H1 (cell line): ENCODE data around the gene KLHL18. TPM values are rescaled to one million over a fixed set of nuclear protein-coding genes. Genes with fewer than 3 reads are reported as not detected.
A peak's percentile ranks its signal among the peaks of the same experiment; 100 is the strongest.

Experiments used
- CTCF ChIA-PET: fragments of 300-600 bp; sonication (Branson Sonifier 250); formaldehyde crosslinking; loops from one replicate; lab custom pipeline; 2021; ENCODE audit not compliant: partially characterized antibody; lab: Charles Lee
- POLR2A ChIA-PET: fragments of 300-600 bp; sonication (Branson Sonifier 250); formaldehyde crosslinking; loops from one replicate; lab custom pipeline; 2021; ENCODE audit warnings: inconsistent platforms; ENCODE audit not compliant: partially characterized antibody; lab: Charles Lee
- DNase-seq, 2 experiments: peaks; one replicate each; pipeline versions ENCODE4 v3.0.0 to v3.0.0-alpha.2; 2010 to 2022; ENCODE audit warnings: low spot score in 2 of 2, low read depth in 1 of 2, mixed read lengths in 1 of 2
- FAIRE-seq: peaks from 2 replicates; lab custom pipeline; 2011; peaks lifted over from hg19 to GRCh38; lab: Jason Lieb, UNC
- H2AFZ ChIP-seq: 2 replicates; pipeline ENCODE4 v1.8.1; 2012; ENCODE audit warnings: low read length, inconsistent platforms
- H2AK5ac ChIP-seq: 2 replicates; pipeline ENCODE4 v1.6.1; 2013; ENCODE audit warnings: low read depth, low read length
- H2BK120ac ChIP-seq: replicated peaks from 2 replicates; pipeline ENCODE3; 2013; ENCODE audit warnings: low read depth, low read length, inconsistent platforms
- H2BK12ac ChIP-seq: 2 replicates; pipeline ENCODE4 v1.6.1; 2013; ENCODE audit warnings: low read depth, low read length
- H2BK15ac ChIP-seq: 2 replicates; pipeline ENCODE4 v1.6.1; 2013; ENCODE audit warnings: low read length
- H2BK20ac ChIP-seq: 2 replicates; pipeline ENCODE4 v1.6.1; 2013; ENCODE audit warnings: low read length
- H2BK5ac ChIP-seq: 2 replicates; pipeline ENCODE4 v1.6.1; 2013; ENCODE audit warnings: low read depth, low read length
- H3K14ac ChIP-seq: 2 replicates; pipeline ENCODE4 v1.6.1; 2013; ENCODE audit warnings: inconsistent platforms; ENCODE audit not compliant: insufficient read length
- H3K18ac ChIP-seq: 2 replicates; pipeline ENCODE4 v1.6.1; 2013; ENCODE audit warnings: low read length; ENCODE audit errors: extremely low read depth
- H3K23ac ChIP-seq: 2 replicates; pipeline ENCODE4 v1.6.1; 2013; ENCODE audit warnings: inconsistent platforms; ENCODE audit not compliant: insufficient read length
- H3K23me2 ChIP-seq: 2 replicates; pipeline ENCODE4 v1.6.1; 2013; ENCODE audit warnings: low read depth, low read length
- H3K27ac ChIP-seq: 2 replicates; pipeline ENCODE4 v1.6.1; 2011; ENCODE audit warnings: low read depth, low read length, inconsistent platforms
- H3K27me3 ChIP-seq, 4 experiments: replicated peaks in 1 of 4; 1 replicate in 1 of 4; 2 replicates in 3 of 4; pipeline versions ENCODE4 v1.6.1 to v1.8.1; 2011 to 2013; ENCODE audit warnings: low read length in 3 of 4, mild to moderate bottlenecking in 3 of 4, inconsistent platforms in 2 of 4, mixed read lengths in 2 of 4, moderate library complexity in 1 of 4; ENCODE audit not compliant: control insufficient read depth in 3 of 4, insufficient read depth in 3 of 4; ENCODE audit errors: extremely low read depth in 1 of 4
- H3K36me3 ChIP-seq, 4 experiments: 2 replicates each; pipeline versions ENCODE4 v1.6.1 to v1.8.1; 2011 to 2013; ENCODE audit warnings: mild to moderate bottlenecking in 4 of 4, low read length in 3 of 4, moderate library complexity in 2 of 4, control low read depth in 1 of 4, inconsistent platforms in 1 of 4; ENCODE audit not compliant: insufficient read depth in 4 of 4, control insufficient read depth in 2 of 4
- H3K4ac ChIP-seq: replicated peaks from 2 replicates; pipeline ENCODE3; 2013; ENCODE audit warnings: low read length, low read depth, mixed read lengths, inconsistent platforms; ENCODE audit not compliant: insufficient read length
- H3K4me1 ChIP-seq, 4 experiments: replicated peaks in 1 of 4; 1 replicate in 1 of 4; 2 replicates in 3 of 4; pipeline versions ENCODE4 v1.6.1 to v1.8.1; 2011 to 2013; ENCODE audit warnings: low read length in 3 of 4, inconsistent platforms in 2 of 4, mixed read lengths in 1 of 4; ENCODE audit not compliant: insufficient read depth in 4 of 4, control insufficient read depth in 3 of 4
- H3K4me2 ChIP-seq, 2 experiments: 2 replicates each; pipeline versions ENCODE4 v1.6.1 to v1.8.1; 2011 to 2013; ENCODE audit warnings: low read depth in 2 of 2, low read length in 2 of 2, control low read depth in 1 of 2, inconsistent platforms in 1 of 2, mild to moderate bottlenecking in 1 of 2; ENCODE audit not compliant: insufficient read depth in 1 of 2
- H3K4me3 ChIP-seq, 4 experiments: fragments of 200-600, 300-600 bp in 1 of 4; sonication (generic), shearing (Covaris generic), sonication (Bioruptor Twin) in 1 of 4; 2 replicates each; pipeline versions ENCODE4 v1.5.1 to v1.8.1; 2011 to 2016; ENCODE audit warnings: low read length in 4 of 4, low read depth in 3 of 4, control low read depth in 2 of 4, inconsistent platforms in 2 of 4, mild to moderate bottlenecking in 2 of 4, mixed read lengths in 1 of 4, moderate library complexity in 1 of 4; ENCODE audit not compliant: insufficient read depth in 2 of 4; ENCODE audit errors: extremely low read depth in 1 of 4
- H3K56ac ChIP-seq: replicated peaks from 2 replicates; pipeline ENCODE3; 2013; ENCODE audit warnings: low read depth, mild to moderate bottlenecking, mixed read lengths, low read length, inconsistent platforms; ENCODE audit not compliant: insufficient read length
- H3K79me1 ChIP-seq: 2 replicates; pipeline ENCODE4 v1.6.1; 2013; ENCODE audit warnings: low read depth, low read length, control low read depth
- H3K79me2 ChIP-seq, 2 experiments: 2 replicates each; pipeline versions ENCODE4 v1.6.1 to v1.8.1; 2012 to 2013; ENCODE audit warnings: low read length in 2 of 2, mild to moderate bottlenecking in 2 of 2, inconsistent platforms in 1 of 2; ENCODE audit not compliant: insufficient read depth in 2 of 2, control insufficient read depth in 1 of 2
- H3K9ac ChIP-seq, 4 experiments: replicated peaks in 1 of 4; 1 replicate in 1 of 4; 2 replicates in 3 of 4; pipeline versions ENCODE4 v1.6.1 to v1.8.1; 2011 to 2013; ENCODE audit warnings: low read depth in 3 of 4, low read length in 3 of 4, control low read depth in 2 of 4, mild to moderate bottlenecking in 2 of 4, moderate library complexity in 2 of 4, inconsistent platforms in 1 of 4; ENCODE audit errors: extremely low read depth in 1 of 4
- H3K9me3 ChIP-seq, 2 experiments: 2 replicates each; pipeline versions ENCODE4 v1.6.1 to v1.8.1; 2012 to 2013; ENCODE audit warnings: mild to moderate bottlenecking in 2 of 2, moderate library complexity in 2 of 2, control low read depth in 1 of 2, inconsistent platforms in 1 of 2, low read depth in 1 of 2, low read length in 1 of 2, mixed read lengths in 1 of 2; ENCODE audit not compliant: insufficient read depth in 2 of 2
- H4K20me1 ChIP-seq, 2 experiments: replicated peaks in 1 of 2; 2 replicates each; pipeline versions ENCODE3 to v1.8.1; 2011 to 2013; ENCODE audit warnings: inconsistent platforms in 2 of 2, low read length in 2 of 2, mild to moderate bottlenecking in 1 of 2; ENCODE audit not compliant: insufficient read depth in 2 of 2, control insufficient read depth in 1 of 2
- H4K5ac ChIP-seq: 2 replicates; pipeline ENCODE4 v1.6.1; 2013; ENCODE audit warnings: low read length, low read depth, mixed read lengths, inconsistent platforms; ENCODE audit not compliant: insufficient read length
- H4K8ac ChIP-seq: 2 replicates; pipeline ENCODE4 v1.8.0; 2013; ENCODE audit warnings: mild to moderate bottlenecking, moderate library complexity, low read length, inconsistent platforms; ENCODE audit not compliant: insufficient read depth; ENCODE audit errors: extremely low read depth
- H4K91ac ChIP-seq: replicated peaks from 2 replicates; pipeline ENCODE3; 2013; ENCODE audit warnings: low read length, mixed read lengths, inconsistent platforms; ENCODE audit not compliant: insufficient read length
- CBX5 ChIP-seq: fragments of 300-800, 300-1000 bp; sonication (generic); IDR thresholded peaks from 2 replicates; pipeline ENCODE4 v1.7.1; 2016; ENCODE audit warnings: antibody characterized with exemption, low read length, low read depth
- CEBPB ChIP-seq: IDR thresholded peaks from 2 replicates; pipeline ENCODE4 v1.6.1; 2012; ENCODE audit warnings: low read depth, low read length
- HDAC2 ChIP-seq, 2 experiments: fragments of 300-600 bp in 1 of 2; sonication (generic) in 1 of 2; IDR thresholded peaks; 2 replicates each; pipeline ENCODE4 v1.6.1; 2011 to 2012; ENCODE audit warnings: low read depth in 2 of 2, low read length in 2 of 2, mild to moderate bottlenecking in 2 of 2, moderate library complexity in 2 of 2, borderline replicate concordance in 1 of 2, inconsistent platforms in 1 of 2
- MAFK ChIP-seq: IDR thresholded peaks from 2 replicates; pipeline ENCODE4 v1.6.1; 2012; ENCODE audit warnings: low read depth, mild to moderate bottlenecking, improper control_type of control experiment, low read length
- PHF8 ChIP-seq: fragments of 200-600 bp; sonication (generic); conservative IDR thresholded peaks from 2 replicates; pipeline ENCODE4 v1.7.1; 2012; ENCODE audit warnings: low read depth, mild to moderate bottlenecking, inconsistent platforms, low read length, moderate library complexity
- POLR2AphosphoS5 ChIP-seq: IDR thresholded peaks from 2 replicates; pipeline ENCODE4 v1.6.1; 2011; ENCODE audit warnings: low read depth, low read length
- RBBP5 ChIP-seq: IDR thresholded peaks from 2 replicates; pipeline ENCODE4 v1.7.1; 2012; ENCODE audit warnings: low read depth, mild to moderate bottlenecking, inconsistent platforms, low read length, moderate library complexity, borderline replicate concordance
- polyA plus RNA-seq, 7 experiments: library from polyadenylated mRNA; depleted of rRNA in 3 of 7; stranded (reverse) in 5 of 7; unstranded in 2 of 7; fragments of >200 nt in 5 of 7; fragments of 200-250 nt in 2 of 7; gene quantifications; 1 replicate in 5 of 7; 2 replicates in 1 of 7; 4 replicates in 1 of 7; pipeline versions ENCODE4 v1.2.1 to v1.2.3, GENCODE V29; 2011 to 2013; ENCODE audit warnings: missing spikeins in 2 of 7, mixed read lengths in 2 of 7
- total RNA-seq: library from RNA; stranded (reverse); fragmentation: NEBNext Ultra II Directional; extraction: Animal tissue kit (Norgen Biotek cat#: 25700); gene quantifications from 2 replicates; pipeline ENCODE4 v1.2.1, GENCODE V29; 2021

Gene KLHL18
- total and polyA plus RNA-seq, 2 of the 8 experiments (the other 6 are each of a cell fraction or from before 2014, with no cell fraction given): 19.9 to 31.7 TPM

- Histone ChIP-seq H2BK12ac (no peak overlapping the region), H2BK15ac (no peak overlapping the region), H2AK5ac (no peak overlapping the region), H2BK5ac (no peak overlapping the region), H3K9ac (no peak overlapping the region), H3K4me1 (peaks cover 0 to 1% (median 0%) of the 10 kb centered on the region in 4 experiments; a peak in 1 of 7 replicates), H3K27ac (no peak overlapping the region), H3K23ac (no peak overlapping the region), H4K91ac (no peak overlapping the region)
- DNase-seq: no peak
- POLR2A ChIA-PET: interaction anchor here (0.6 to 0.7 kb wide), 2 partner anchors 49 to 107 kb away, joined by 3 to 5 read pairs; no protein-coding TSS in a partner anchor
- TF ChIP-seq CBX5: no peak
- peak; percentile 64; the same call in 1 of the 2 replicates for TF ChIP-seq MAFK
- TF ChIP-seq PHF8: no peak
- TF ChIP-seq HDAC2 (IDR thresholded peaks at IDR 0.05; ENCODE audit: borderline replicate concordance in 1 of 2, low read depth in 2 of 2, low read length in 2 of 2): no peak
- TF ChIP-seq RBBP5: no peak
- no peak for TF ChIP-seq CEBPB
- no peak for TF ChIP-seq POLR2AphosphoS5
- TF ChIP-seq, all 59 proteins: peak for 1
- H3K9me3 ChIP-seq: no peaks in the 10 kb centered on the region
- H4K5ac ChIP-seq: no peak overlapping the region
- H3K36me3 ChIP-seq: no peaks in the 10 kb centered on the region
- no peaks in the 10 kb centered on the region for H4K20me1 ChIP-seq
- H2BK20ac ChIP-seq: no peak overlapping the region
- no peak overlapping the region for H3K4me3 ChIP-seq
- H3K56ac ChIP-seq: no peak overlapping the region
- H3K79me2 ChIP-seq: no peaks in the 10 kb centered on the region
- FAIRE-seq: no peak
- H3K4ac ChIP-seq: no peak overlapping the region
- H3K14ac ChIP-seq: no peak overlapping the region
- H3K4me2 ChIP-seq: no peak overlapping the region
- H4K8ac ChIP-seq: no peak overlapping the region
- no peaks in the 10 kb centered on the region for H3K27me3 ChIP-seq
- H2BK120ac ChIP-seq: no peak overlapping the region
- H2AFZ ChIP-seq: no peak overlapping the region
- no peak overlapping the region for H3K18ac ChIP-seq
- H3K79me1 ChIP-seq: no peaks in the 10 kb centered on the region; the same call in 1 of the 2 replicates
- H3K23me2 ChIP-seq: no peaks in the 10 kb centered on the region
- CTCF ChIA-PET: interaction anchor here (1.3 kb wide), 1 partner anchor 16 kb away, joined by 3 read pairs; no protein-coding TSS in a partner anchor
Observed at GRCh38 chr3:47267490-47267824, 15.3 kb upstream of the KLHL18 start.
